NOMO-1 (cell line): ENCODE data around the gene U2SURP.
"Not testable (repeated sequence)": the region's sequence is repeated elsewhere in the genome, so short reads cannot be mapped to it uniquely, and the experiment has no call there.

ENCODE experiments used
- DNase-seq, 2 experiments: peaks; one replicate each; lab custom pipeline; 2025; ENCODE audit not compliant: unreplicated experiment in 2 of 2; lab: John Stamatoyannopoulos, UW

The U2SURP gene

DNA sequence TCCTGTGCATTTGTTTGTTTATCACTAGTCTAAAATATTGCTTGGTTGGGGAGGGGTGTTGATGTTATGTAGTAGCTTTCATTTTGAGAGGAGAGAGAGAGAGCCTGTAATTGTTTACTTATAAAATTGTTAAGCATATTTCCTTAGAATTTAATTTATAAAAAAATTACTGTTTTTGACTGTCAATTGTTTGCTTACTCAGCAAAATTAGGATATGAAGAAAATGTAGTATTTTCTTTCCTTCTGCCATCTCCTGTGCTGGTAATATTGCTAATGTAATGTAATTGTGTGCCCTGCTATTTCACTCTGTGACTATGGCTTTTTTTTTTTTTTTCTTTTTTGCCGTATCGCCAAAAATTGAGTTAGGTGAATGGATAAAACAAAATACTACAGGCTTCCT is 3.5 kb downstream of the U2SURP start:
- no peak for DNase-seq

DNA sequence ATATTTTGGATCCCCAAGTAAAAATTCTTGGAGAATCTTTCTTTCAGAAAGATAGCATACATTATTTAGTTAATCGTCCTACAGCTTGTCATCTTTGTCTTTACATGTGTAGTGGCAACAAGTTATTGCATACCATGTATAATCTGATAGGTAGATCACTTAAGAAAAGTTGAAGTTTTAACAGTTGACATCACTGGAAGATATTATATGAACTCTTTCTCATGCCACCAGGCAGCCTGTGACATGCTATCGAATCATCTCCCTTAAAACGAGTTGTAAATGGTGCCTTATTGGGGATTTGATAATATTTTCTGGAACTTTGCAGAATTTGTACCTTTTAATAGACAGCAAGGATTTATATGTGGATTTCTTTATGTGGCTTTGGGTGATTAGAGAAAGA is 8.7 kb downstream of the U2SURP start:
- DNase-seq: no peak

DNA sequence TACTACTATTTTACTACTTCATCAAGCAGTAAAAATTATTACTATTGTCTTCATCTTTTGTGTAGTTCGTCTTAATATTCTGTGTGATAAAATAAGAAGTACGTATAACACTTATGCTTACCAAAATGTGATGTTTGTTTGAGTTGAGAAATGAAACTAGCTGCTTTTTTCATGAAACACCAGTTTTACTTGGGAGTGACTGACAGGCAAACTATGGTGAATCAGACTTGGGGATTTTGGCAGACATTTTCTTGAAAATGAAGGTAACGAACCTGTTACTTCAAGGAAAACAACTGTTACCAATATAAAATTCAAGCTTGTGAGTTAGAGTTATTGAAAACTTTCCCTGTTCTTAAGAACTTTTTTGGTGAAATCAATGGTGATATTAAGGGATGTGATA is 10.3 kb downstream of the U2SURP start:
- DNase-seq: no peak

DNA sequence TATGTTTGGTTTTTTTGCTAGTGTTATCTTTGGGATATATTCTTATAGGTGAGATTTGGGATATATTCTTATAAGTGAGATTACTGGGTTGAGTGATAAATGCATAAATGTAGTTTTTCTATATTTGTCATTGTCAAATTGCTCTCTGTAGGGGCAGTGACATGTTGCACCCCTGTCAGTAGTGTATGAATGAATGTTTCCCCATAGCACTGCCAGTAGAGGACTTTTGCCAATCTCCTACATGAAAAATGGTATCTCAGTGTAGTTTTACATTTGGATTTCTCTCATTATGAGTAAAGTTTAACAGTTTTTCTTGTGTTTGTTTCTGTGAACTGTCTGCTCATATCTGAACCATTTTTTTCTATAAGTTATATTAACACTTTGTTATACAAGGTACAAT is 13.6 kb downstream of the U2SURP start:
- no peak for DNase-seq

DNA sequence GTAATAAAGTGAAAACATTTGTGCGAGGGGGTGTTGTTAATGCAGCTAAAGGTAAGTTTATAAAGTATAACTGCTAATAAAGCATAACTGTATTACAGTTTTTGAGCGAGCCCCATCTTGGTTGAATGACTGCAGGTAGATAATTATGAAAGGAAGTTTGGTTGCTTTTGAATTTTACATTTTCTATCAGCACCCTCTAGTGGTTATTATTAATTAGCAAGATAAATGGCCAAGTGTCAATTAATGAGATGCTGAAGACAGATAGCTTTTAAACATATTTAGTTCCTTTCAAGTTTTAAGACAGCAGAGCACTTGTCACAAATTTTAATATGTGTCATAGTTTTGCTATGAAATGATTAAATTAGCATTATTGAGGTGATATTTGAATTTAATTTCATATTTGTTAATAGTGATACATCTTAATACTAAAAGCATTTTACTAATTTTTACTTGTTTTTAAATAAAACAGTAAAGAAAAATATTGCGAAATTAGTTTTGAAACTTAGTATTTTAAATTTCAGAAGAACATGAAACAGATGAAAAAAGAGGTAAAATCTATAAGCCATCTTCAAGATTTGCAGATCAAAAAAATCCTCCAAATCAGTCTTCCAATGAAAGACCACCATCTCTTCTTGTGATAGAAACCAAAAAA is 15.1 kb downstream of the U2SURP start:
- peak in 1 of 2 experiments; percentile 17 for DNase-seq

DNA sequence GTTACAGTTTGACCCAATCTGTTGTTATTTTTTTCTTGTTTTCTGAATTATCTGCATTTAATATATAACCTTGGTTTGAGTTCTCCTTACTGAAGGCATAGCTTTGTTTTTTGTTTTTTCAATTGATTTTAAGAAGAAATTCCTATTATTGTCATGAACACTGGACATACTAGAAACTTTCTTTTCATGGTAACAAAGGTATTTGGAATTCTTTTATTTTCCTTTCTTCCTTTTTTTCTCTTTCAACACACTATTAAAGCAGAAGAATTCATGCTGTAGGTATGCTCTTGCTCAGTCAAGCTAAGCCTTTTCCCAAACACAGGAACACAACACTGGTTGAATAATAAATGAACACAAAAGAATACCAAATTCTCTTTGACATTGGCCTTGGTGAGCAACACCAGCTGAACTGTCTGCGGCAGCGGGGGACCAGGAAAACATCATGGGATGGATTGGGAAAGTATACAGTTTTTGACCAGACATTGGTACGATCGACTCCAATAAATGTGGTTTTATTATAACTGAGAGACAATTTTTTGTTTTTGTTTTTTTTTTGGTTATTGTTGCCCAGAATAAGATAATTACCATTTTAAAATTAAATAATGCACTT is 23.1 kb downstream of the U2SURP start:
- no peak for DNase-seq

DNA sequence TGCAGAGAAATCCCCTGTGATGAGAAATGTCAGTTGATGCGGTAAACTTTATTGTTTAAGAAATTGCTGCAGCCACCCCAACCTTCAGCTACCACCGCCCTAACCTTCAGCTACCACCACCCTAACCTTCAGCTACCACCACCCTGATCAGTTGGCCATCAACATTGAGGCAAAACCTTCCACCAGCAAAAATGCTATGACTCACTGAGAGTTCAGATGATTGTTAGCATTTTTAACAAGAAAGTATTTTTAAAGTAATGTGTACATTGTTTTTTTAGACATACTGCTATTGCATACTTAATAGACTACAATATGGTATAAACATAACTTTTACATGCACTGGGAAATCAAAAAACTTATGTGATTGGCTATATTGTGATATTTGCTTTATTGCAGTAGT is 30.0 kb downstream of the U2SURP start:
- no peak for DNase-seq

DNA sequence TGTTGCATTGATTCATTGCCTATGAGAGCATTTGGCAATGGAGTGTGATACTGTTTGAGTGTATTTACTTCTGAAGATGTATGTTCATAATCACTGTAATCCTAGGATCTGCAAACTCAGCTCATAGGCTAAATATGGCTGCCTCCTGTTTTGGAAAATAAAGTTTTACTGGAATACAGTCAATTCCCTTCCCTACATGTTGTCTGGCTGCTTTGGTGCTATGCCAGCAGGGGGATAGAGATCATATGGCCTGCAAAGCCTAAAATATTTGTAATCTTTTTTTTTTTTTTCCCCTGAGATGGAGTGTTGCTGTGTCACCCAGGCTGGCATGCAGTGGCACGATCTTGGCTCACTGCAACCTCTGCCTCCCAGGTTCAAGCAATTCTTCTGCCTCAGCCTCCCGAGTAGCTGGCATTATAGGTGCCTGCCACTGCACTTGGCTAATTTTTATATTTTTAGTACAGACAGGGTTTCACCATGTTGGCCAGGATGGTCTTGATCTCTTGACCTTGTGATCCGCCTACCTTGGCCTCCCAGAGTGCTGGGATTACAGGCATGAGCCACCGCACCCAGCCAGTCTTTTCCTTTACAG is 30.5 kb downstream of the U2SURP start:
- not testable (repeated sequence) for DNase-seq

DNA sequence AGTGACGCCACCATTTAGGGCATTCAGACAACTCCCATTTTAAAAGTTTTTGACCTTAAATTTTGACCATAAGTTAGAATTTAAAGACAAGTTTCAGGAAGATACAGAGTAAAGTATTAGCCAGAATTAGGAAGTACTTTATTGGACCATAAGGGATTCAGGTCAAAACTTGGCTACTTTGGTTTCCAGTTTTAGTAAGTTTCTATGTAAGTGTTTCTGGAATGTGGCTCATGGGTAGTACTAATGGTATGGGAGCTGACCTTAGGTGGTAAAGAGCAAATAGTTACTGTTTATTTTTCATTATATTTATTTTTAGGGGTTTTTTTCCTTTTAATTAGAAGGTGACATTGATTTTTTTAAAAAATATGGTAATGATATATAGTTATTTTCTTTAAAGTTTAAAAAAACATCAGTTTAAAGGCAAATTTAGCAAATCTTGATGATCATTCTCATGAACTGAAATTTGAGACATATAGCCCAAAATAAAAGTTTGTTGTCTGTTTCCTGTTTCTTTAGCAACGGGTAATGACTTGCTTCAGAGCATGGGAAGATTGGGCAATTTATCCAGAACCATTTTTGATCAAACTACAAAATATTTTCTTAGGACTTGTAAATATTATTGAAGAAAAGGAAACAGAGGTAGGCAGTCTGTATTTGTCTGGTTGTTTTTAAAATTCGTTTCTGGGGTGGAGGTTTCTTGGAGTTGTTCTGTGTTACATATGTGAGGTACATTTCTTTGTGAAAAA is 34.3 kb downstream of the U2SURP start:
- peak; percentile 24 to 63 for DNase-seq

DNA sequence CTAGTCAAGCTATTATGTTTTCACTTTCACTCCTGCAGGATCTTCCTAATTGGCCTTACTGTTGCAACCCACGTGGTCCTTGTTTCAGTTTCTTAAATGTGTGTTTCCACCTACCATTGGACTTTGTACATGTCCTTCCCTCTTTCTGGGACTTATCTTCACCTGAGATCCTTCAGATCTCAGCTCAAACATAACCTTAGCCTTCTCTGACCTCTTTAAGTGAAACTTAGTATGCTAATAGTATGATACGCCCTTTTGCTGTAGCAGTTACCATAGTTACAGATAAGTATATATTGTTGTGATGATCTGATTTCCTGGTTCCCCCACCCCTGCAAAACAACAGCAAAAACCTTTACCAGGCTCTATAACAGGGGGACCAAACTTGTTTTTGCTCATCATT is 35.2 kb downstream of the U2SURP start:
- no peak for DNase-seq

DNA sequence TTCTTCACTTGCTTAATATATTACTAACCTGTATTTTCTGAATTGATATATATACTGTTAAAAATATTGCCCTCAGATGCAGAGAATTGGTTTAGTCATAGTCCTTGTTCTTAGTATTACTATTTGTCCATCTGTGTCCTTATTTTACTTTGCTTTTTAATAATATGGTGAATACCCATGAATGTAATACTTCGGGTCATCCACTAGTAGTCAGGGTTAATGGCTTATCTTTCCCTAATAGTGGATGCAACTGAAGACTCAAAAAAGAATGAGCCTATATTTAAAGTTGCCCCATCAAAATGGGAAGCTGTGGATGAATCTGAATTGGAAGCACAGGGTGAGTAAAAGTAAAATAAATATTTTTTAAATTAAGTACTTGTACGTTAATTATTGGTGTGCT is 36.5 kb downstream of the U2SURP start:
- DNase-seq: no peak

DNA sequence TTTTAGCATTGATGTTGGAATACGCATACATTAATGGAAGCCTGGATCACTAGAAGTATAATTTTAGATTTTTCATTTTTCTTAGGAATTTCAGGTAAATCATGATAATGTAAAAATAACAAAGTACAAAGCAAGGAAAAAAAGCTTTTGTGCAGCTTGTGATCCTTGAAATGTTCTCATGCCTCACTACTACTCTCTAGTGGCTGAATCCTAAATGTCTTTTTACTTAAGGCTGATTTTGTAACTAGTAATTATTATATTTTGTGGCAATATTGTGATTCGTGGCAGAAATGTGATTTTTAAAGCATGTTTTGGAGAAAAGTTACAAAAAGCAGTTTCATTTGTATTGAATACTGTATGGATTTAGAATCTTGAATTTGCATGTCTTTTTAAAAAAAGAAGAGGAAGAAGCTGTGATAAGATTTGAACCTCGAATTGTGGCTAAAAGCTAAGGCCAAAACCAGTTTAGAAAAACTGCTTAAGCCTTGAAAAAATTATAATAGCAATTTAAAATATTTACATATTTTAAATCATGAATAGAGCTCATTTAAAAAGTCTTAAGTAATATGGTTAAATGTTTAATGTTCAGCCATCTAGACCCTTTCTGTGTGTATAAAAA is 39.0 kb downstream of the U2SURP start:
- DNase-seq: peak; percentile 10 to 40

DNA sequence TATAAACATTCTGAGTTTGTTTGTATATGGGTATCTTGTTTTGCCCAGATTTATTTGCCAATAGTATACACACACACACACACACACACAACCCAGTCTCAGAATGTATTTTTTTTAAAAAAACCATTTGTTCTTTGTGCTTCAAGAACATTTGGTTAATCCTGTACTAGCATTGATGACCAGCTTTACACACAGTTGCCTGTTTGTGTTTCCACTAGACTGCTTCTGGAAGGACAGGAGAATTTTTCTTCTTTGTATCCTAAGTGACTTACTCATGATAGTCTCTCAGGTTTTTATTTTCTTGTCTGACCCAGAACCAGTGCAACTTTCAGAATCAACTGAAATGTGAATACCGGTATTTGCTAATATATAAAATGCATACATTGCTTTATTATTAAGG is 40.5 kb downstream of the U2SURP start:
- no peak for DNase-seq

DNA sequence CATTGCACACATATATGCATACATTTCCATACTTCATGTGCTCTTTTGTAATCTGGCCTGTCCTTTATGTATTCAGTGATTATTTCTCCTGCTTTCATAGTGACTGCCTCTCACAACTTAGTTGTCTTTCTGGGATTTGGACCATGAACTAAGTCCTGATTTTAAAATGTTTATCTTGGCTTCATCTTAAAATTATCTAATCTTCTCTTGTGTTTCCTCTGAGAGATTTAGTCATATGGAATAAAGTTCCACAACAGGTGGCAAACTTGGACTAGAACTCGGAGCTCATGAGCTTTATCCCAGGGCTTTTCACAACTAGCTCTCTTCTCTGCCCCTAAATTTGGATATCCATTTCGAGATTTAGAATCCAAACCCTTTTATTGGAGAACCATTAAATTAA is 44.3 kb downstream of the U2SURP start:
- DNase-seq: no peak

DNA sequence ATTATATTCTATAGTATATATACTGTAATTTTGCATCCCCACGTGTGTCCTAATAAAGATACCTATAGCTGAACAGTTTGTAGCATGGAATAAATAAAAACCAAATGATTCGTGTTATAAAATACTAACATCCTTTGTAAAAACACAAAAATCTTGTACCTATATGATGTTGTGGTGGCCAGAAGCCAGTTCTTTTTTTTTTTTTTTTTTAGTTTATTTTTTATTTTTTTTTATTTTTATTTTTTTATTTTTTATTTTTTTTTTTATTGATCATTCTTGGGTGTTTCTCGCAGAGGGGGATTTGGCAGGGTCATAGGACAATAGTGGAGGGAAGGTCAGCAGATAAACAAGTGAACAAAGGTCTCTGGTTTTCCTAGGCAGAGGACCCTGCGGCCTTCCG is 44.7 kb downstream of the U2SURP start:
- DNase-seq: not testable (repeated sequence)

DNA sequence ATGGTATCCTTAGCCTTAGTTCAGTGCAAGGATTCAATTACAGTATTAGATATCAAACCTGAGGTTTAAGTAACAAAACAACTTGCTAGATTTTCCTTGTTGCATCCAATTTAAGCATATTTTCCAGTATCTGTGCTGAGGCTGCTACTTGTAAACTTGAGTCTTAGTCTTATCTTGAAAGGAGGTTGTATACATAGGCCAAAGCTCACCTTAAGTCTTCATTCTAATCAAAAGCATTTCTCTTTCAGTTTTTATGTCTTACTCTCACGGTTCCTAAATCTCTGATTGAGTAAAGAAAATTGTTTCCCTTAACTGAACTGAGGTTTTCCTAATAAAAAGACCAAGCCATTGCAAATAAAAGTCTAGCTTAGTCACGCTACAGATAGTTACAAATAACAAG is 52.6 kb downstream of the U2SURP start:
- no peak for DNase-seq

DNA sequence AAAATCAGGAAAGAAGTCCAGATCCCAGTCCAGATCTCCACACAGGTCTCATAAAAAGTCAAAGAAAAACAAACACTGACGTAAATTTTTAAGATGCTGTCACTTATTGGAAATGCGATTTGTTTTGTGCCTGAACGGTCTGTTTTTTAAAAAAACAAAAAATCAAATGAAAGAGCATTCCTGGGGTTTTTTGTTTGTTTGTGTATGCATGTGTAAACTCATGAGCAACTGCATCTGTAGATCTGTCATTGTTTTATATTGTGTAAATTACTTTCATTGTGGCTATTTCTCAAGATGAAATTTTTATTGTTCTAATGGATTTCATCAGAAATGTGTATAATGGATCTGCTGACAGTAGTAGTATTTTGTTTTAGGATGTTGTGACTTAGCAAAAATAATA is 55.0 kb downstream of the U2SURP start:
- no peak for DNase-seq

DNA sequence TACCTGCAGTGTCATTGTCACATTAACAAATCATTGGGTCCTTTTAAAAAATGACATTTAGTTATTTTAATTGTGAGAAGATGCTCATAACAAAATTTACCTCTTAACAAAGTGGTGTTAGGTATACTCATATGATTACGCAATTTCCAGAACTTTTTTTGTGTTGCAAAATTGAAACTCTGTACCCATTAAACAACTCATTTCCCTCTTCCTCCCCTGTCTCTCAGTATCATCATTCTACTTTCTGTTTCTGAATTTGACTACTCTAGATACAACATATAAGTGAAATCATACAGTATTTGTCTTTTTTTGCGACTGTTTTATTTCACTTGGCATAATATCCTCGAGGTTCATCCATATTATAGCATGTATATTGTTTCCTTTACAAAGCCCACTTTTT is 59.5 kb downstream of the U2SURP start:
- DNase-seq: peak; percentile 39 to 93

DNA sequence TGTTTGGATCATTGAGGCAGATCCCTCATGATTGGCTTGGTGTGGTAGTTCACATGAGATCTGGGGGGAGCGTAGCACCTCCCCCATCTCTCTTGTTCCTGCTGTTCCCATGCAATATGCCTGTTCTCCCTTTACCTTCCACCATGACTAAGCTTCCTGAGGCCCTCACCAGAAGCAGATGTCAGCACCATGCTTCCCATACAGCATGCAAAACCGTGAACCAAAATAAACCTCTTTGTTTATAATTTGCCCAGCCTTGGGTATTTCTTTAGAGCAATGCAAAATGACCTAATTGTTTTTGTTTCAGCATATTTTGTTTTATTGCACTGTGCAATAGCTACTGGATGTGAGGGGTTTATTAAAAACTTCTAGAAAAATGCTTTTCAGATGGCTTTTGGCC is 61.6 kb downstream of the U2SURP start:
- DNase-seq: no peak

DNA sequence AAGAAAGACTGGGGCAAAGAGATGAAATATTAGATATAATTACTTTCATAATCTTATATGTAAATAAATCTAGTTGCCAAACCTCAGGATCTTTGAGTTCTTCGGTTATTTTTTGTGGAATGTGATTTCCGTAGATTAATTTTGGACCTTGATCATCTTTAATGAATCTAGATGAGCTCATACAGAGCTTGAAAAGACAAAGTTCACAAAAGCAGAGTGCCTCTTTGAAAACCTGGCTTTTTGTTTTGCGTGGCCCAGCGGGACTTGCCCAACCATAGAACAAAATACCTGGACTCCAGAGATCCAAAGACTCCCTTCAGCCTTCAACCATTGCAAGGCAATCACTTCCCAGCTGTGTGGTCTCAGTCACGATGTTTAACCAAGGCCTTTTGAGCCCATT is 63.4 kb downstream of the U2SURP start:
- DNase-seq: no peak

DNA sequence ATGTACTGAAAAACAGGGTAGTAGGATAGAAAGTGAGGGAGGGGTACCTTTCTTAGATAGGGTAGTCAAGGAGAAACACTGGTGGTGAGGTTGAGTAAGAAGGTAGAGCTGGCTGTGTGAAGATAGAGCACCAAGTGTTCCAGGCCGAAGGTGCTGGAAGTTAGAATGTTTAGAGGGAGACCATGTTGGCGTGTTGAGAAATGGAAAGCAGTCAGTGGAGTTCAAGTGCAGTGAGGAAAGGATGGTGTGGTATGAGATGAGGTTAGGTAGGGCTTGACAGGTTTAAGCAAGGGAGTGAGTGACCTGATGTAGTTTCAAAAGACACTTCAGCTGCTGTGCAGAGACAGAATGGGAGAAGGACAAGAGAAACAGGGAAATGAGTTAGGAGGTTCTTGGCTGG is 64.0 kb downstream of the U2SURP start:
- DNase-seq: no peak
